Hepatocyte (in vitro differentiated cells): Measurements from ENCODE around the gene TMEM232. TPM values are rescaled to one million over a fixed set of nuclear protein-coding genes. Genes with fewer than 3 reads are reported as not detected.

Experiments used
- DNase-seq: peaks from one replicate; pipeline ENCODE4 v3.0.0-alpha.2; 2016; ENCODE audit warnings: low spot score
- H2AFZ ChIP-seq: fragments of 200-600 bp; sonication (generic); 2 replicates; pipeline ENCODE4 v1.6.0; 2016; ENCODE audit warnings: antibody characterized with exemption, mild to moderate bottlenecking
- H3K27ac ChIP-seq: fragments of 200-600 bp; sonication (generic); 2 replicates; pipeline ENCODE4 v1.5.1; 2016; ENCODE audit warnings: mild to moderate bottlenecking
- H3K27me3 ChIP-seq: fragments of 200-600 bp; sonication (generic); 2 replicates; pipeline ENCODE4 v1.6.1; 2016
- H3K36me3 ChIP-seq: fragments of 200-600 bp; sonication (generic); replicated peaks from 2 replicates; pipeline ENCODE4 v1.5.1; 2016; ENCODE audit warnings: low read depth; ENCODE audit not compliant: insufficient read depth
- H3K4me1 ChIP-seq: fragments of 200-600 bp; sonication (generic); 2 replicates; pipeline ENCODE4 v1.5.1; 2016; ENCODE audit warnings: mild to moderate bottlenecking, moderate library complexity; ENCODE audit not compliant: insufficient read depth
- H3K4me2 ChIP-seq: fragments of 200-600 bp; sonication (generic); 2 replicates; pipeline ENCODE4 v1.6.0; 2016
- H3K4me3 ChIP-seq: fragments of 200-600 bp; sonication (generic); 2 replicates; pipeline ENCODE4 v1.5.1; 2016; ENCODE audit warnings: mild to moderate bottlenecking
- H3K79me2 ChIP-seq: fragments of 200-600 bp; sonication (generic); 2 replicates; pipeline ENCODE4 v1.6.0; 2017; ENCODE audit warnings: mild to moderate bottlenecking
- H3K9me2 ChIP-seq: fragments of 200-600 bp; sonication (generic); replicated peaks from 2 replicates; pipeline ENCODE4 v1.6.0; 2017; ENCODE audit warnings: mild to moderate bottlenecking; ENCODE audit not compliant: insufficient read depth
- H3K9me3 ChIP-seq: fragments of 200-600 bp; sonication (generic); 2 replicates; pipeline ENCODE4 v1.5.1; 2016; ENCODE audit warnings: low read depth, mild to moderate bottlenecking
- H4K20me1 ChIP-seq: fragments of 200-600 bp; sonication (generic); 2 replicates; pipeline ENCODE4 v1.6.0; 2016; ENCODE audit warnings: mild to moderate bottlenecking; ENCODE audit not compliant: insufficient read depth, poor library complexity, severe bottlenecking
- EZH2 ChIP-seq: fragments of 200-600 bp; sonication (generic); IDR thresholded peaks from 2 replicates; pipeline ENCODE4 v1.6.1; 2016; ENCODE audit warnings: antibody characterized with exemption, mild to moderate bottlenecking, borderline replicate concordance
- EZH2phosphoT487 ChIP-seq: fragments of 200-600 bp; sonication (generic); IDR thresholded peaks from one replicate; pipeline ENCODE4 v1.6.1; 2018; ENCODE audit warnings: antibody characterized with exemption, mild to moderate bottlenecking, low read depth, moderate library complexity; ENCODE audit not compliant: unreplicated experiment, severe bottlenecking
- WGBS: methylation state at CpG from one replicate; pipeline ENCODE4 v1.1.6; 2016; ENCODE audit warnings: low lambda C conversion rate; ENCODE audit errors: missing lambda C conversion rate; 5-methylcytosine and 5-hydroxymethylcytosine counted together
- polyA plus RNA-seq: library from polyadenylated mRNA; unstranded; fragments of >200 nt; fragmentation: Nextera tagmentation; extraction: Ambion mirVana; gene quantifications from 2 replicates; pipeline ENCODE4 v1.2.1, GENCODE V29; 2016
- total RNA-seq: library from RNA; depleted of rRNA; stranded (reverse); fragments of >200 nt; gene quantifications from 2 replicates; pipeline ENCODE4 v1.2.3, GENCODE V29; 2014
- TF ChIP-seq, protein P1 (sequence below): fragments of 200-600 bp; sonication (generic); IDR thresholded peaks from 2 replicates; pipeline ENCODE4 v1.5.1; 2016; ENCODE audit warnings: antibody characterized with exemption, mild to moderate bottlenecking; ENCODE audit not compliant: poor library complexity

TMEM232 gene
- total and polyA plus RNA-seq, 2 experiments from 2014 or later: 2.4 to 2.8 TPM

- Histone ChIP-seq H3K9me3 (no peaks in the 10 kb centered on the region), H3K4me2 (no peak overlapping the region), H3K79me2 (no peaks in the 10 kb centered on the region), H3K9me2 (no peaks in the 10 kb centered on the region), H2AFZ (no peak overlapping the region), H3K27me3 (no peaks in the 10 kb centered on the region), H3K27ac (no peak overlapping the region), H3K4me1 (no peaks in the 10 kb centered on the region), H3K36me3 (no peaks in the 10 kb centered on the region), H4K20me1 (no peaks in the 10 kb centered on the region), H3K4me3 (no peak overlapping the region)
- TF ChIP-seq EZH2 (no peak), EZH2phosphoT487 (no peak)
- TF ChIP-seq, protein P1, sequence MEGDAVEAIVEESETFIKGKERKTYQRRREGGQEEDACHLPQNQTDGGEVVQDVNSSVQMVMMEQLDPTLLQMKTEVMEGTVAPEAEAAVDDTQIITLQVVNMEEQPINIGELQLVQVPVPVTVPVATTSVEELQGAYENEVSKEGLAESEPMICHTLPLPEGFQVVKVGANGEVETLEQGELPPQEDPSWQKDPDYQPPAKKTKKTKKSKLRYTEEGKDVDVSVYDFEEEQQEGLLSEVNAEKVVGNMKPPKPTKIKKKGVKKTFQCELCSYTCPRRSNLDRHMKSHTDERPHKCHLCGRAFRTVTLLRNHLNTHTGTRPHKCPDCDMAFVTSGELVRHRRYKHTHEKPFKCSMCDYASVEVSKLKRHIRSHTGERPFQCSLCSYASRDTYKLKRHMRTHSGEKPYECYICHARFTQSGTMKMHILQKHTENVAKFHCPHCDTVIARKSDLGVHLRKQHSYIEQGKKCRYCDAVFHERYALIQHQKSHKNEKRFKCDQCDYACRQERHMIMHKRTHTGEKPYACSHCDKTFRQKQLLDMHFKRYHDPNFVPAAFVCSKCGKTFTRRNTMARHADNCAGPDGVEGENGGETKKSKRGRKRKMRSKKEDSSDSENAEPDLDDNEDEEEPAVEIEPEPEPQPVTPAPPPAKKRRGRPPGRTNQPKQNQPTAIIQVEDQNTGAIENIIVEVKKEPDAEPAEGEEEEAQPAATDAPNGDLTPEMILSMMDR: no peak
- 95% methylated on average over 3 of the region's 3 CpGs for WGBS
- DNase-seq: no peak
Measured at GRCh38 chr5:110638970-110639902, 87.2 kb downstream of the TMEM232 start.

GRCh38 chr5:110634475-110634874, 92.0 kb downstream of the TMEM232 start:
- Histone ChIP-seq H3K4me1 (no peaks in the 10 kb centered on the region), H4K20me1 (no peaks in the 10 kb centered on the region), H3K4me2 (no peak overlapping the region), H3K9me3 (no peaks in the 10 kb centered on the region), H3K4me3 (no peak overlapping the region), H3K36me3 (no peaks in the 10 kb centered on the region), H3K27me3 (no peaks in the 10 kb centered on the region), H3K79me2 (no peaks in the 10 kb centered on the region), H2AFZ (no peak overlapping the region), H3K27ac (no peak overlapping the region), H3K9me2 (no peaks in the 10 kb centered on the region)
- no peak for DNase-seq
- TF ChIP-seq EZH2phosphoT487 (no peak), EZH2 (no peak)
- TF ChIP-seq, protein P1: no peak

DNA sequence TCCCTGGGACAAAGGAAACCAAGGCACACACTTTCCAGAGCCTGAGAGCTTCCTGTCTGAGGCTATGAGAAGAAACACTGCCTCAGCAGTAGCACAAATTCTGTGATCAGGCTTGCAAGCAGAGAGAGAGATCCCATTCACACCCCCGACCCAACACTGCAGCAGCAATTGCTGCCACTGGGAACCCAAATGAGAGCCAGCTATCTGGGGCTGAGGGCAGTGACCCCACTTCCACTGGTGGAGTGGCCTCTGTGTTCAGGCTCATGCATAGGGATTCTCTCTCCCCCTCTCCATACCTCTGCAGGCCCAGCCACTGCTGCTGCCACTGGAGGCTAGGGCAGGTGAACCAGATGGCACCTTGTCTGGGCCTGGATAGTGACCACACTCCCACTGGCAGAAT, 95.2 kb downstream of the TMEM232 start:
- TF ChIP-seq EZH2 (no peak), EZH2phosphoT487 (no peak)
- TF ChIP-seq, protein P1: no peak
- Histone ChIP-seq H3K4me1 (no peaks in the 10 kb centered on the region), H2AFZ (no peak overlapping the region), H3K27me3 (no peaks in the 10 kb centered on the region), H3K36me3 (no peaks in the 10 kb centered on the region), H4K20me1 (no peaks in the 10 kb centered on the region), H3K9me2 (peaks cover 3% of the 10 kb centered on the region), H3K27ac (no peak overlapping the region), H3K9me3 (no peaks in the 10 kb centered on the region), H3K4me2 (no peak overlapping the region), H3K79me2 (no peaks in the 10 kb centered on the region), H3K4me3 (no peak overlapping the region)
- WGBS: 88% methylated on average over 1 of the region's 1 CpG
- no peak for DNase-seq
